T1000 (cell line): ENCODE measurements around the gene CADPS2.
"Not testable (repeated sequence)": the region's sequence is repeated elsewhere in the genome, so short reads cannot be mapped to it uniquely, and the experiment has no call there.

ENCODE experiments used
- DNase-seq: peaks from one replicate; lab custom pipeline; 2025; ENCODE audit warnings: mixed read lengths; lab: John Stamatoyannopoulos, UW

The CADPS2 gene

GRCh38 chr7:122290476-122290875 is 595.8 kb downstream of the CADPS2 start:
- DNase-seq = no peak

- no peak for DNase-seq
Measured at GRCh38 chr7:122289426-122289825, 596.8 kb downstream of the CADPS2 start.

GRCh38 chr7:122284608-122285007 is 601.7 kb downstream of the CADPS2 start:
- not testable (repeated sequence) for DNase-seq

GRCh38 chr7:122273117-122273516 is 613.1 kb downstream of the CADPS2 start:
- DNase-seq = no peak

- DNase-seq = no peak
Measured at GRCh38 chr7:122269241-122269640, 617.0 kb downstream of the CADPS2 start.
